Measurements from ENCODE around the gene PLEKHA1. TPM values are rescaled to one million over a fixed set of nuclear protein-coding genes. Genes with fewer than 3 reads are reported as not detected.

Gene PLEKHA1
- total and polyA plus RNA-seq, 2 of the 4 experiments (the other 2 are of a cell fraction): 7.2 to 9.5 TPM

Small RNA genes lying within 50 kb of the gene (microRNA-seq; reads per million reads assigned to microRNA genes)
- gene MIR3941 (ENCODE audit: insufficient read depth in 1 of 2, insufficient read length in 1 of 2, unreplicated experiment in 1 of 2): 0 to 1.0 reads per million in 2 experiments
- gene RNU6-728P (ENCODE audit: insufficient read depth, insufficient read length): not detected

Small RNA genes lying within 50 kb of the gene (small RNA-seq; reads per million reads assigned to genes)
- gene MIR3941 (0 to 2.3 (median 0) reads per million in 5 experiments), gene RNU6-728P (0 reads per million in 5 experiments)

Other genes starting within 250 kb of the PLEKHA1 start
- gene BTBD16, start 103.4 kb upstream of the PLEKHA1 start, total RNA-seq (2012; rRNA removed): not detected in 2 replicates
- gene BTBD16, start 103.4 kb upstream of the PLEKHA1 start, polyA plus RNA-seq (2012; rRNA removed): not detected in 2 replicates
- not detected in 2 replicates for gene ARMS2, start 79.9 kb downstream of the PLEKHA1 start, total RNA-seq (2012; rRNA removed)
- not detected in 2 replicates for gene ARMS2, start 79.9 kb downstream of the PLEKHA1 start, polyA plus RNA-seq (2012; rRNA removed)
- gene HTRA1, start 86.8 kb downstream of the PLEKHA1 start, total RNA-seq (2012; rRNA removed): 23.1 and 28.5 TPM in 2 replicates
- 94.9 and 108 TPM in 2 replicates for gene HTRA1, start 86.8 kb downstream of the PLEKHA1 start, polyA plus RNA-seq (2012; rRNA removed)
- gene DMBT1, start 186.0 kb downstream of the PLEKHA1 start, total RNA-seq (2012; rRNA removed): under 0.01 TPM in 1 of 2 replicates, not detected in the other
- not detected in 2 replicates for gene DMBT1, start 186.0 kb downstream of the PLEKHA1 start, polyA plus RNA-seq (2012; rRNA removed)